B cell (primary cell): Measurements from ENCODE around the gene MRPS12. TPM values are rescaled to one million over a fixed set of nuclear protein-coding genes. Genes with fewer than 3 reads are reported as not detected.

Experiments used
- ATAC-seq: fragments of 200-7000 bp; cut with Tn5 transposase; one replicate; pipeline ENCODE4 v1.10.0; 2021; ENCODE audit warnings: low read depth, mild to moderate bottlenecking, moderate number of reproducible peaks, moderate library complexity
- CTCF ChIA-PET: fragments of 350-600 bp; sonication (Branson Sonifier 250); formaldehyde crosslinking; loops from one replicate; lab custom pipeline; 2021; ENCODE audit warnings: antibody characterized with exemption, inconsistent platforms; lab: Charles Lee
- POLR2A ChIA-PET: fragments of 350-600 bp; sonication (Branson Sonifier 250); formaldehyde crosslinking; loops from one replicate; lab custom pipeline; 2021; ENCODE audit warnings: antibody characterized with exemption; lab: Charles Lee
- DNase-seq: peaks from one replicate; pipeline ENCODE4 v3.0.0; 2013
- H2AFZ ChIP-seq: 2 replicates; pipeline ENCODE4 v1.6.1; 2012; ENCODE audit warnings: mild to moderate bottlenecking, low read depth, low read length; ENCODE audit not compliant: insufficient read depth, poor library complexity, severe bottlenecking
- H3K27ac ChIP-seq, 2 donors: 1 replicate in 1 of 2; 2 replicates in 1 of 2; pipeline ENCODE4 v1.5.1; 2012 to 2013; ENCODE audit warnings: low read length in 2 of 2, mild to moderate bottlenecking in 2 of 2, moderate library complexity in 1 of 2
- H3K27me3 ChIP-seq, 4 experiments: fragments of 200-600 bp in 1 of 4; sonication (generic) in 1 of 4; replicated peaks in 1 of 4; 1 replicate in 2 of 4; 2 replicates in 2 of 4; pipeline versions ENCODE4 v1.6.1 to v1.7.0; 2013 to 2016; ENCODE audit warnings: low read length in 3 of 4, mild to moderate bottlenecking in 2 of 4, mixed read lengths in 1 of 4, moderate library complexity in 1 of 4; ENCODE audit not compliant: insufficient read depth in 4 of 4, control insufficient read depth in 3 of 4; ENCODE audit errors: control extremely low read depth in 1 of 4
- H3K36me3 ChIP-seq, 2 experiments: replicated peaks in 1 of 2; 1 replicate in 1 of 2; 2 replicates in 1 of 2; pipeline versions ENCODE4 v1.6.1 to v1.7.1; 2013; ENCODE audit warnings: low read length in 1 of 2; ENCODE audit not compliant: insufficient read depth in 2 of 2, control insufficient read depth in 1 of 2; ENCODE audit errors: control extremely low read depth in 1 of 2, extremely low read depth in 1 of 2
- H3K4me1 ChIP-seq, 2 donors: fragments of 200-600 bp in 1 of 2; sonication (generic) in 1 of 2; 1 replicate in 1 of 2; 2 replicates in 1 of 2; pipeline versions ENCODE4 v1.5.1 to v1.6.1; 2013 to 2017; ENCODE audit warnings: low read length in 2 of 2; ENCODE audit not compliant: control insufficient read depth in 2 of 2, insufficient read depth in 2 of 2
- H3K4me2 ChIP-seq: replicated peaks from 2 replicates; pipeline ENCODE3; 2012; ENCODE audit warnings: mild to moderate bottlenecking, low read depth, low read length; ENCODE audit not compliant: poor library complexity, severe bottlenecking
- H3K4me3 ChIP-seq, 5 experiments: fragments of 200-600 bp in 1 of 5; sonication (generic) in 1 of 5; 1 replicate in 3 of 5; 2 replicates in 2 of 5; pipeline versions ENCODE4 v1.5.1 to v1.7.0; 2011 to 2016; ENCODE audit warnings: low read length in 4 of 5, mild to moderate bottlenecking in 4 of 5, low read depth in 2 of 5, control low read depth in 1 of 5, moderate library complexity in 1 of 5; ENCODE audit not compliant: insufficient read depth in 1 of 5; ENCODE audit errors: control extremely low read depth in 1 of 5, extremely low read depth in 1 of 5
- H3K79me2 ChIP-seq: fragments of 200-600 bp; sonication (generic); one replicate; pipeline ENCODE4 v1.6.0; 2016; ENCODE audit warnings: low read length; ENCODE audit not compliant: control insufficient read depth, insufficient read depth
- H3K9ac ChIP-seq: fragments of 200-600 bp; sonication (generic); 2 replicates; pipeline ENCODE4 v1.6.1; 2017; ENCODE audit warnings: mild to moderate bottlenecking, low read length, moderate library complexity
- H3K9me3 ChIP-seq, 3 donors: one replicate each; pipeline versions ENCODE4 v1.6.1 to v1.7.1; 2013; ENCODE audit warnings: low read length in 2 of 3; ENCODE audit not compliant: control insufficient read depth in 2 of 3, insufficient read depth in 1 of 3; ENCODE audit errors: control extremely low read depth in 1 of 3
- H4K20me1 ChIP-seq: 2 replicates; pipeline ENCODE4 v1.6.0; 2012; ENCODE audit warnings: mild to moderate bottlenecking, low read length; ENCODE audit not compliant: insufficient read depth, control insufficient read depth, poor library complexity, severe bottlenecking
- H3K27ac Mint-ChIP-seq: one replicate; pipeline ENCODE4 v1.8.0; 2021; ENCODE audit warnings: mixed read lengths
- H3K27me3 Mint-ChIP-seq: one replicate; pipeline ENCODE4 v1.8.0; 2021; ENCODE audit warnings: mixed read lengths
- H3K4me1 Mint-ChIP-seq: one replicate; pipeline ENCODE4 v1.8.0; 2021; ENCODE audit warnings: mixed read lengths
- H3K4me3 Mint-ChIP-seq: one replicate; pipeline ENCODE4 v1.8.0; 2021; ENCODE audit warnings: mixed read lengths
- H3K9me3 Mint-ChIP-seq: one replicate; pipeline ENCODE4 v1.8.0; 2022; ENCODE audit warnings: mixed read lengths; ENCODE audit not compliant: insufficient read depth
- CTCF ChIP-seq: fragments of 200-600 bp; IDR thresholded peaks from one replicate; pipeline ENCODE4 v1.8.0; 2022; ENCODE audit warnings: antibody characterized with exemption, mild to moderate bottlenecking
- EZH2 ChIP-seq: IDR thresholded peaks from 2 replicates; pipeline ENCODE4 v1.6.1; 2012; ENCODE audit warnings: borderline replicate concordance, low read depth, mild to moderate bottlenecking, moderate library complexity, low read length; ENCODE audit not compliant: insufficient read depth, poor library complexity, severe bottlenecking
- WGBS: methylation state at CpG from one replicate; pipeline ENCODE4 v1.1.5; 2013; ENCODE audit warnings: missing lambda C conversion rate; ENCODE audit not compliant: insufficient coverage; 5-methylcytosine and 5-hydroxymethylcytosine counted together
- intact Hi-C: fragments of 100-400 bp; cut with micrococcal nuclease; formaldehyde crosslinking; loops from one replicate; pipeline ENCODE4 v1.10.0; 2022
- polyA plus RNA-seq: library from polyadenylated mRNA; depleted of rRNA; stranded (reverse); fragments of >200 nt; gene quantifications from 2 replicates; pipeline ENCODE4 v1.2.3, GENCODE V29; 2012
- total RNA-seq, 2 donors: library from RNA; stranded (reverse); fragments of 120-200 nt in 1 of 2; gene quantifications; 1 replicate in 1 of 2; 2 replicates in 1 of 2; pipeline versions ENCODE4 v1.2.3 to v1.2.4, GENCODE V29; 2013 to 2022

Gene MRPS12
- total and polyA plus RNA-seq, 2 donors (not counting 1 experiment from before 2014, with no cell fraction given) = 27.0 to 30.3 TPM

- Histone ChIP-seq H4K20me1 (no peaks in the 10 kb centered on the region), H3K79me2 (no peaks in the 10 kb centered on the region), H3K9me3 (peaks cover 0 to 34% (median 8%) of the 10 kb centered on the region in 3 donors), H3K4me2 (no peak overlapping the region), H3K36me3 (no peaks in the 10 kb centered on the region), H3K27me3 (peaks cover 0 to 9% (median 6%) of the 10 kb centered on the region in 4 experiments), H3K27ac (no peak overlapping the region), H3K9ac (no peak overlapping the region), H3K4me3 (no peak overlapping the region), H2AFZ (no peak overlapping the region), H3K4me1 (no peaks in the 10 kb centered on the region)
- peaks cover 5% of the 10 kb centered on the region for H3K9me3 Mint-ChIP-seq
- H3K27ac Mint-ChIP-seq = no peak overlapping the region
- TF ChIP-seq CTCF (no peak), EZH2 (no peak)
- no peak overlapping the region for H3K4me3 Mint-ChIP-seq
- DNase-seq (no peak), ATAC-seq (no peak)
- 97% methylated on average over 10 of the region's 10 CpGs for WGBS
- H3K4me1 Mint-ChIP-seq = peaks cover 8% of the 10 kb centered on the region
- intact Hi-C loops = no loop called here
- POLR2A ChIA-PET = no interaction called here
- CTCF ChIA-PET = interaction anchor here (0.6 kb wide), 1 partner anchor 138 kb away, joined by 4 read pairs; no protein-coding TSS in a partner anchor
- H3K27me3 Mint-ChIP-seq = peaks cover 30% of the 10 kb centered on the region
Measured at GRCh38 chr19:38980583-38981374, 50.0 kb downstream of the MRPS12 start.

Other genes starting within 250 kb of the MRPS12 start
- gene CAPN12, start 186.5 kb upstream of the MRPS12 start, total RNA-seq = 28.6 TPM in 2 replicates
- 50.5 and 104 TPM in 2 replicates for gene CAPN12, start 186.5 kb upstream of the MRPS12 start, polyA plus RNA-seq
- not detected in 2 replicates for gene LGALS7, start 157.4 kb upstream of the MRPS12 start, total RNA-seq
- not detected in 2 replicates for gene LGALS7, start 157.4 kb upstream of the MRPS12 start, polyA plus RNA-seq
- gene LGALS7B, start 141.7 kb upstream of the MRPS12 start, total RNA-seq = not detected in 2 replicates
- gene LGALS7B, start 141.7 kb upstream of the MRPS12 start, polyA plus RNA-seq = not detected in 2 replicates
- gene LGALS4, start 118.0 kb upstream of the MRPS12 start, total RNA-seq = 6.9 and 8.4 TPM in 2 replicates
- 5.2 and 5.4 TPM in 2 replicates for gene LGALS4, start 118.0 kb upstream of the MRPS12 start, polyA plus RNA-seq
- gene ECH1, start 99.2 kb upstream of the MRPS12 start, total RNA-seq = 133 and 151 TPM in 2 replicates
- gene ECH1, start 99.2 kb upstream of the MRPS12 start, polyA plus RNA-seq = 111 and 144 TPM in 2 replicates
- 397 and 418 TPM in 2 replicates for gene HNRNPL, start 81.0 kb upstream of the MRPS12 start, total RNA-seq
- 292 and 444 TPM in 2 replicates for gene HNRNPL, start 81.0 kb upstream of the MRPS12 start, polyA plus RNA-seq
- 66.2 and 67.0 TPM in 2 replicates for gene RINL, start 52.7 kb upstream of the MRPS12 start, total RNA-seq
- gene RINL, start 52.7 kb upstream of the MRPS12 start, polyA plus RNA-seq = 66.2 and 113 TPM in 2 replicates
- gene SIRT2, start 31.3 kb upstream of the MRPS12 start, total RNA-seq = 41.8 and 42.4 TPM in 2 replicates
- gene SIRT2, start 31.3 kb upstream of the MRPS12 start, polyA plus RNA-seq = 57.1 and 65.9 TPM in 2 replicates
- gene NFKBIB, start 31.0 kb upstream of the MRPS12 start, total RNA-seq = 30.3 and 31.5 TPM in 2 replicates
- 54.4 and 117 TPM in 2 replicates for gene NFKBIB, start 31.0 kb upstream of the MRPS12 start, polyA plus RNA-seq
- gene CCER2, start 18.8 kb upstream of the MRPS12 start, total RNA-seq = 0.39 and 1.4 TPM in 2 replicates
- 2.2 and 3.2 TPM in 2 replicates for gene CCER2, start 18.8 kb upstream of the MRPS12 start, polyA plus RNA-seq
- 32.0 and 38.1 TPM in 2 replicates for gene SARS2, start 181 bp upstream of the MRPS12 start, total RNA-seq
- gene SARS2, start 181 bp upstream of the MRPS12 start, polyA plus RNA-seq = 61.3 and 65.9 TPM in 2 replicates
- not detected in 2 replicates for gene FBXO17, start 44.8 kb downstream of the MRPS12 start, total RNA-seq
- gene FBXO17, start 44.8 kb downstream of the MRPS12 start, polyA plus RNA-seq = not detected in 2 replicates
- gene FBXO27, start 101.6 kb downstream of the MRPS12 start, total RNA-seq = 0.12 TPM in 1 of 2 replicates, not detected in the other
- 0.18 and 0.33 TPM in 2 replicates for gene FBXO27, start 101.6 kb downstream of the MRPS12 start, polyA plus RNA-seq
- gene ACP7, start 153.4 kb downstream of the MRPS12 start, total RNA-seq = not detected in 2 replicates
- gene ACP7, start 153.4 kb downstream of the MRPS12 start, polyA plus RNA-seq = not detected in 2 replicates
- 13.6 and 23.3 TPM in 2 replicates for gene PAK4, start 194.8 kb downstream of the MRPS12 start, total RNA-seq
- gene PAK4, start 194.8 kb downstream of the MRPS12 start, polyA plus RNA-seq = 12.0 and 13.3 TPM in 2 replicates